Stimulated activated CD4-positive, alpha-beta T cell treated with anti-CD3 and anti-CD28 coated beads, TNF-alpha, amount 100 ng/mL, for 4 hours (primary cell): ENCODE measurements around the gene ITPR1.

ENCODE experiments used
- DNase-seq, 3 experiments: peaks; one replicate each; pipeline ENCODE4 v3.0.0-alpha.2; 2020; ENCODE audit warnings: low read depth in 3 of 3

ITPR1 gene

GRCh38 chr3:4808637-4809036 is 315.5 kb downstream of the ITPR1 start:
- DNase-seq, result no peak

GRCh38 chr3:4809922-4810321 is 316.8 kb downstream of the ITPR1 start:
- no peak for DNase-seq

- DNase-seq, result no peak
Observed at GRCh38 chr3:4812591-4812990, 319.4 kb downstream of the ITPR1 start.

- DNase-seq, result no peak
Observed at GRCh38 chr3:4813909-4814304, 320.8 kb downstream of the ITPR1 start.

GRCh38 chr3:4814305-4814903 is 321.3 kb downstream of the ITPR1 start:
- DNase-seq, result no peak

GRCh38 chr3:4814904-4815574 is 321.9 kb downstream of the ITPR1 start:
- no peak for DNase-seq

- DNase-seq, result no peak
Observed at GRCh38 chr3:4816306-4816705, 323.2 kb downstream of the ITPR1 start.

GRCh38 chr3:4816718-4817117 is 323.6 kb downstream of the ITPR1 start:
- no peak for DNase-seq

GRCh38 chr3:4817128-4817527 is 324.0 kb downstream of the ITPR1 start:
- no peak for DNase-seq

GRCh38 chr3:4818164-4818563 is 325.0 kb downstream of the ITPR1 start:
- no peak for DNase-seq

- DNase-seq, result no peak
Observed at GRCh38 chr3:4818986-4819693, 326.0 kb downstream of the ITPR1 start.

GRCh38 chr3:4819746-4820145 is 326.6 kb downstream of the ITPR1 start:
- DNase-seq, result no peak

GRCh38 chr3:4820296-4821121 is 327.4 kb downstream of the ITPR1 start:
- no peak for DNase-seq

GRCh38 chr3:4821338-4821737 is 328.2 kb downstream of the ITPR1 start:
- DNase-seq, result no peak

GRCh38 chr3:4821975-4822374 is 328.8 kb downstream of the ITPR1 start:
- DNase-seq, result peak; percentile 33 to 68 (median 40)

GRCh38 chr3:4822568-4822967 is 329.4 kb downstream of the ITPR1 start:
- no peak for DNase-seq

- DNase-seq, result no peak
Observed at GRCh38 chr3:4823385-4823784, 330.2 kb downstream of the ITPR1 start.

- no peak for DNase-seq
Observed at GRCh38 chr3:4823986-4824925, 331.1 kb downstream of the ITPR1 start.

GRCh38 chr3:4824926-4825325 is 331.8 kb downstream of the ITPR1 start:
- no peak for DNase-seq

- DNase-seq, result no peak
Observed at GRCh38 chr3:4825436-4826236, 332.5 kb downstream of the ITPR1 start.
